AG04450 (cell line): ENCODE measurements around the gene LPAR3. TPM values are rescaled to one million over a fixed set of nuclear protein-coding genes. Genes with fewer than 3 reads are reported as not detected.

Source experiments
- CTCF ChIA-PET: fragments of 300-600, 350-600 bp; formaldehyde crosslinking; extraction: SDS; loops from one replicate; lab custom pipeline; 2022; ENCODE audit warnings: antibody characterized with exemption, inconsistent platforms; lab: Charles Lee
- POLR2A ChIA-PET: fragments of 350-600 bp; formaldehyde crosslinking; extraction: SDS; loops from one replicate; lab custom pipeline; 2021; ENCODE audit warnings: antibody characterized with exemption, inconsistent platforms; lab: Yijun Ruan, JAX
- DNase-seq: peaks from one replicate; pipeline ENCODE4 v3.0.0-alpha.2; 2011; ENCODE audit warnings: low read depth, low spot score
- H3K27ac ChIP-seq: one replicate; pipeline ENCODE4 v1.5.1; 2012; ENCODE audit warnings: low read depth, low read length, control low read depth
- H3K27me3 ChIP-seq: one replicate; pipeline ENCODE4 v1.6.0; 2012; ENCODE audit warnings: low read length; ENCODE audit not compliant: control insufficient read depth, insufficient read depth
- H3K4me3 ChIP-seq: 2 replicates; pipeline ENCODE4 v1.5.1; 2011; ENCODE audit warnings: mild to moderate bottlenecking, low read depth, low read length, control low read depth
- H3K9me3 ChIP-seq: 2 replicates; pipeline ENCODE4 v1.5.1; 2012; ENCODE audit warnings: low read length; ENCODE audit not compliant: control insufficient read depth, insufficient read depth
- CTCF ChIP-seq: IDR thresholded peaks from 2 replicates; pipeline ENCODE4 v1.5.1; 2011; ENCODE audit warnings: low read depth, low read length, control low read depth, inconsistent platforms
- polyA plus RNA-seq: library from polyadenylated mRNA; depleted of rRNA; stranded (reverse); fragments of >200 nt; gene quantifications from 2 replicates; pipeline ENCODE4 v1.2.3, GENCODE V29; 2011

Gene LPAR3
- polyA plus RNA-seq, 1 experiment: 3.5 TPM

GRCh38 chr1:84889437-84889836 is 3.6 kb downstream of the LPAR3 start:
- Histone ChIP-seq H3K9me3 (no peaks in the 10 kb centered on the region; the same call in 1 of the 2 replicates), H3K27me3 (peaks cover 11% of the 10 kb centered on the region), H3K27ac (no peak overlapping the region), H3K4me3 (no peak overlapping the region)
- TF ChIP-seq CTCF: no peak
- DNase-seq: no peak
- CTCF ChIA-PET: interaction anchor here (0.7 kb wide), 1 partner anchor 107 kb away, joined by 9 read pairs; no protein-coding TSS in a partner anchor
- POLR2A ChIA-PET: no interaction called here

GRCh38 chr1:84888753-84889152 is 4.3 kb downstream of the LPAR3 start:
- Histone ChIP-seq H3K27ac (no peak overlapping the region), H3K27me3 (peaks cover 8% of the 10 kb centered on the region), H3K4me3 (no peak overlapping the region), H3K9me3 (no peaks in the 10 kb centered on the region; the same call in 1 of the 2 replicates)
- no peak for DNase-seq
- ChIA-PET POLR2A (no interaction called here), CTCF (interaction anchor here (0.7 kb wide), 1 partner anchor 106 kb away, joined by 9 read pairs; no protein-coding TSS in a partner anchor)
- no peak for TF ChIP-seq CTCF

GRCh38 chr1:84887261-84887934 is 5.6 kb downstream of the LPAR3 start:
- POLR2A ChIA-PET: no interaction called here
- H3K4me3 ChIP-seq: no peak overlapping the region
- CTCF ChIA-PET: no interaction called here
- H3K27me3 ChIP-seq: no peaks in the 10 kb centered on the region
- TF ChIP-seq CTCF: no peak
- DNase-seq: peak; percentile 37
- H3K27ac ChIP-seq: no peak overlapping the region
- H3K9me3 ChIP-seq: no peaks in the 10 kb centered on the region

- no peak for TF ChIP-seq CTCF
- POLR2A ChIA-PET: no interaction called here
- Histone ChIP-seq H3K27me3 (no peaks in the 10 kb centered on the region), H3K9me3 (no peaks in the 10 kb centered on the region), H3K4me3 (no peak overlapping the region), H3K27ac (no peak overlapping the region)
- CTCF ChIA-PET: no interaction called here
- DNase-seq: no peak
These were observed 7.5 kb downstream of the LPAR3 start for GRCh38 chr1:84885469-84885868.

GRCh38 chr1:84884671-84885389 is 8.2 kb downstream of the LPAR3 start:
- no peak for DNase-seq
- POLR2A ChIA-PET: no interaction called here

More at GRCh38 chr1:84884671-84885389, 8.2 kb downstream of the LPAR3 start:
- TF ChIP-seq CTCF: peak; percentile 29
- CTCF ChIA-PET: no interaction called here
- no peak overlapping the region for H3K27ac ChIP-seq
- no peaks in the 10 kb centered on the region for H3K27me3 ChIP-seq
- H3K9me3 ChIP-seq: no peaks in the 10 kb centered on the region
- H3K4me3 ChIP-seq: no peak overlapping the region
